BE2C (cell line): ENCODE measurements around the gene RTP4.

Experiments used
- DNase-seq: peaks from one replicate; pipeline ENCODE4 v3.0.0-alpha.2; 2020
- H3K27me3 ChIP-seq: fragments of 250-450 bp; sonication (Bioruptor Pico); 2 replicates; pipeline ENCODE4 v1.5.1; 2020; ENCODE audit warnings: mild to moderate bottlenecking
- H3K36me3 ChIP-seq: fragments of 250-450 bp; sonication (Bioruptor Pico); 2 replicates; pipeline ENCODE4 v1.5.1; 2020; ENCODE audit warnings: mild to moderate bottlenecking
- H3K4me1 ChIP-seq: fragments of 250-450 bp; sonication (Bioruptor Pico); 2 replicates; pipeline ENCODE4 v1.5.1; 2020
- H3K4me3 ChIP-seq: 2 replicates; pipeline ENCODE4 v1.5.1; 2011; ENCODE audit warnings: low read depth, low read length
- H3K9me3 ChIP-seq: fragments of 250-450 bp; sonication (Bioruptor Pico); 2 replicates; pipeline ENCODE4 v1.5.1; 2020
- CTCF ChIP-seq: IDR thresholded peaks from 2 replicates; pipeline ENCODE4 v1.5.1; 2012; ENCODE audit warnings: mild to moderate bottlenecking, low read depth, low read length

The RTP4 gene

GRCh38 chr3:187323091-187323490, 45.1 kb upstream of the RTP4 start:
- no peak for TF ChIP-seq CTCF
- Histone ChIP-seq H3K27me3 (peaks cover 2% of the 10 kb centered on the region), H3K4me3 (no peak overlapping the region), H3K36me3 (no peaks in the 10 kb centered on the region), H3K4me1 (no peaks in the 10 kb centered on the region), H3K9me3 (no peaks in the 10 kb centered on the region)
- no peak for DNase-seq

GRCh38 chr3:187325632-187326031, 42.6 kb upstream of the RTP4 start:
- Histone ChIP-seq H3K27me3 (peaks cover 5% of the 10 kb centered on the region), H3K36me3 (no peaks in the 10 kb centered on the region), H3K4me1 (no peaks in the 10 kb centered on the region), H3K4me3 (no peak overlapping the region), H3K9me3 (no peaks in the 10 kb centered on the region)
- DNase-seq = no peak
- TF ChIP-seq CTCF = no peak

GRCh38 chr3:187327845-187328244, 40.3 kb upstream of the RTP4 start:
- Histone ChIP-seq H3K27me3 (peaks cover 9% of the 10 kb centered on the region), H3K4me3 (no peak overlapping the region), H3K9me3 (no peaks in the 10 kb centered on the region), H3K4me1 (no peaks in the 10 kb centered on the region), H3K36me3 (no peaks in the 10 kb centered on the region)
- no peak for DNase-seq
- no peak for TF ChIP-seq CTCF

GRCh38 chr3:187328691-187329090, 39.5 kb upstream of the RTP4 start:
- no peaks in the 10 kb centered on the region for H3K36me3 ChIP-seq
- no peak for TF ChIP-seq CTCF
- no peaks in the 10 kb centered on the region for H3K4me1 ChIP-seq
- no peak overlapping the region for H3K4me3 ChIP-seq
- DNase-seq = no peak
- H3K9me3 ChIP-seq = no peaks in the 10 kb centered on the region
- H3K27me3 ChIP-seq = peaks cover 9% of the 10 kb centered on the region

GRCh38 chr3:187334904-187335303, 33.3 kb upstream of the RTP4 start:
- TF ChIP-seq CTCF = no peak
- peaks cover 7% of the 10 kb centered on the region for H3K27me3 ChIP-seq
- no peaks in the 10 kb centered on the region for H3K4me1 ChIP-seq
- H3K9me3 ChIP-seq = no peaks in the 10 kb centered on the region
- no peak for DNase-seq
- H3K36me3 ChIP-seq = no peaks in the 10 kb centered on the region
- H3K4me3 ChIP-seq = no peak overlapping the region

- no peak for TF ChIP-seq CTCF
- Histone ChIP-seq H3K36me3 (no peaks in the 10 kb centered on the region), H3K4me3 (no peak overlapping the region), H3K27me3 (peaks cover 14% of the 10 kb centered on the region), H3K4me1 (no peaks in the 10 kb centered on the region), H3K9me3 (no peaks in the 10 kb centered on the region)
- DNase-seq = no peak
These were observed 31.9 kb upstream of the RTP4 start for GRCh38 chr3:187336322-187336721.
